ENCODE results near the gene SYMPK.

DNA sequence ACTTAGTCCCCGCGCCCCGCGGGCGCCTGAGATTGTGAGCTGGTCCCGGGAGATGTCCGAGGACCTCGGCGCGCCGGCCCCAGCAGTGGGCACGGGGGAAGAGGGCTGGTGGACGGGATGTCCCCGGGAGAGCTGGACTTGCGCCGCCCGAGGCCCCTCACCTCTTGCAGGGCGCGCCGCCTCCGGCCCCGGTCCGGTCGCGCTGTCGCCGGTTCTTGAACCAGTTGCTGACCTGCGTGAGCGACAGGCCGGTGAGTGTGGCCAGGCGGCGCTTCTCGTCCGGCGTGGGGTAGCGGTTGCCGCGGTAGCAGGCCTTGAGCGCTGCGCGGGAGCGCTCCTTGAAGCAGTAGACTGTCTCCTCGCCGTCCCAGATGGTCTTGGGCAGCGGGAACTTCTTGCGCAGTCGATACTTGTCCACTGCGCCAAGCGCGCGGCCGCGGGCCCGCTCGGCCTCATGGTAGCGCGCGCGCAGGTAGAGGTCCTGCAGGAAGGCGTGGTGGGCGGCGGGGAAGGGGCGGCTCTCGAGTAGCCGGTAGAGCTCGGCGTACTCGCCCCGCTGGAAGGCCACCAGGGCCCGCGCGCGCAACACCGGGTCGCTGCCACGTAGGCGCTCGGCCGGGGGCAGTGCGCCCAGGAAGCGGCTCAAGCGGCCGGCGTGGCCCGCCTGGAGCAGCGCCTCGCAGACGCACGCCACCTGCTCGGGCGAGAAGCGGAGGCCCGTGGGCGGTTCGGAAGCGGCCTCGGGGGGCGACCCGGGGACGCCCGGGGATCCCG lies 94.9 kb downstream of the SYMPK start:
- TF ChIP-seq ZNF274 (IDR thresholded peaks at IDR 0.05; ENCODE audit: low read depth, low read length) (no peak), YY1 (IDR thresholded peaks at IDR 0.05; ENCODE audit: insufficient read depth, insufficient read length) (no peak)

Data from NT2/D1 (cell line).